Nucleus accumbens (tissue), 56 donors: ENCODE data around the gene LSM2.
"Not testable (repeated sequence)": the region's sequence is repeated elsewhere in the genome, so short reads cannot be mapped to it uniquely, and the experiment has no call there.

Experiments used
- DNase-seq, 56 donors: peaks; one replicate each; lab custom pipeline; 2025; lab: John Stamatoyannopoulos, UW

Gene LSM2

GRCh38 chr6:31801031-31801927, 5.5 kb downstream of the LSM2 start:
- not testable (repeated sequence) for DNase-seq

- DNase-seq, result no peak
Measured at GRCh38 chr6:31799781-31800180, 7.0 kb downstream of the LSM2 start.

GRCh38 chr6:31797588-31797987, 9.2 kb downstream of the LSM2 start:
- DNase-seq, result no peak

GRCh38 chr6:31796993-31797385, 9.8 kb downstream of the LSM2 start:
- no peak for DNase-seq

- DNase-seq, result peak in 55 of 56 donors; percentile 43 to 91 (median 82)
Measured at GRCh38 chr6:31795616-31796298, 11.0 kb downstream of the LSM2 start, which contains the start of gene VARS1. VARS1 (minus strand) TSS chr6:31795752; CDS start chr6:31795217, 535 bp downstream.

- DNase-seq, result peak in 4 of 56 donors; percentile 31 to 74 (median 51)
Measured at GRCh38 chr6:31794866-31795615, 11.7 kb downstream of the LSM2 start.

- DNase-seq, result no peak
Measured at GRCh38 chr6:31794294-31794865, 12.4 kb downstream of the LSM2 start.

GRCh38 chr6:31793927-31794245, 12.9 kb downstream of the LSM2 start:
- DNase-seq, result not testable (repeated sequence)

- DNase-seq, result no peak
Measured at GRCh38 chr6:31792761-31793171, 14.0 kb downstream of the LSM2 start.

- DNase-seq, result no peak
Measured at GRCh38 chr6:31792090-31792374, 14.7 kb downstream of the LSM2 start.

GRCh38 chr6:31791324-31792089, 15.3 kb downstream of the LSM2 start:
- DNase-seq, result peak in 20 of 56 donors; percentile 4 to 59 (median 20)

- DNase-seq, result no peak
Measured at GRCh38 chr6:31785475-31785874, 21.3 kb downstream of the LSM2 start.

GRCh38 chr6:31784098-31784925, 22.5 kb downstream of the LSM2 start:
- DNase-seq, result peak in 4 of 56 donors; percentile 4 to 18 (median 10)

- no peak for DNase-seq
Measured at GRCh38 chr6:31782126-31782855, 24.5 kb downstream of the LSM2 start.

GRCh38 chr6:31781244-31782125, 25.3 kb downstream of the LSM2 start:
- DNase-seq, result no peak

GRCh38 chr6:31780507-31781243, 26.1 kb downstream of the LSM2 start:
- DNase-seq, result no peak

GRCh38 chr6:31779908-31780307, 26.9 kb downstream of the LSM2 start:
- DNase-seq, result no peak
